Fibroblast of skin of abdomen (primary cell): ENCODE results near the gene TRIM10.
"Not testable (repeated sequence)": the region's sequence is repeated elsewhere in the genome, so short reads cannot be mapped to it uniquely, and the experiment has no call there.

Experiments used
- DNase-seq: peaks from one replicate; pipeline ENCODE4 v3.0.0-alpha.2; 2013

Gene TRIM10

DNA sequence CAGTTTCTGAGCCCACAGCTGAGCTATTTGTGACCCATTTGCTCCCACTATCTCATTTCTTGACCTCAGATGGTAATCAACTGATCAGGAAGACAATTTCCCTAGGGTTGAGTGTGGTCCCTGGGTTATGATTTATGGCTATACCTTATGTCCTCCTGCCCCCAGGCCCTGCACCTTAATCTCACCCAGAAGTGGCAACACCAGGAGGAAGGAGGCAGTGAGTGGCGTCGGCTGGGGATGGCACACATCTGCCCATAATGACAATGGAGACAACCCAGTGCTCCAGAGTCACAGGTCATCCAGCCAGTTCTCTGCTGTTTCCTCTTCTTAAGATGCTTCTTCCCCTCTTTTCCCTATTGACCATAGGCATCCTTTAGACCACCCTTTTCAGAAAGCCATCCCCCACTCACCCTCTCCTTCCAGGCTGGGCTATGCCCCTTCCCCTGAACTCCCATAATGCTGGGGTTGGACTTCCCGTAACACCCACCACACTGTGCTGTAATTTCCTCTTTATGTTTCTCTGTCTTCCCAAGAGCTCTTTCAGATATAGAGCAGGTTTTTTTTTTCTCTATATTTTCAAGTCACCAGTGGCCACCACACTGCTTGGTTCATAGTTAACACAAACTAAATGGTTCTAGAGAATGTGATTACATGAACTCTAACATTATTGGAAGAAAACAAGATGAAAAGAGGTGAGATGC lies 8.0 kb downstream of the TRIM10 start:
- no peak for DNase-seq

DNA sequence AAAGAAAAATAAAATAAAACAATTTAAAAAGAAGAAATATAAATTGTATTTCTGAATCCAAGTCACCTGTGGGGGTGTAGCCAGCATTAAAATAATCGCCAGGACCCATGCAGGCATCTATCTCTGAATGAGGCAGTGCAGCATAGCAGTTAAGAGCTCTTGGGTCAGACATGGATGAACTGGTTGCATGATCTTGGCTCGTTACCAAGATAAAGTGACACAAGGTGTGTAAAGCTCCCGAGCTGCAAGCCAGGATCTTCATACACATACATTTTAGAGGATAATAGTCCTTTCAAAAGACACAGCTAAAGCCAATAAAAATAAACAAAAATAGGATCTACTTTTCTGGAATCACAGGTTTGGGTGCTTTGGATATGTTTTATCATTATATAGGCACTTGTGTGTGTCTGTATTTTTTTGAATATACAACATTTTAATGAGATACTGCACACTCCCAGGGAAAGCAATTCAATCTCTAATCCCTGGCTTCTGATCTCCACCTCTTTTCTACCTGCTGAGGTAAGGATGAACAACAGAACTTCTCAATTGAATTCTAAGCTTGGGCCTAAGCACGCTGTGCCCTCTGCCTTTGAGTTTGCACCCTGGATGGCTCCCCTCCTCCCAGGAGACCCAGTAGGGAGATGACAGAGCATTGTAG lies 8.9 kb downstream of the TRIM10 start:
- no peak for DNase-seq

DNA sequence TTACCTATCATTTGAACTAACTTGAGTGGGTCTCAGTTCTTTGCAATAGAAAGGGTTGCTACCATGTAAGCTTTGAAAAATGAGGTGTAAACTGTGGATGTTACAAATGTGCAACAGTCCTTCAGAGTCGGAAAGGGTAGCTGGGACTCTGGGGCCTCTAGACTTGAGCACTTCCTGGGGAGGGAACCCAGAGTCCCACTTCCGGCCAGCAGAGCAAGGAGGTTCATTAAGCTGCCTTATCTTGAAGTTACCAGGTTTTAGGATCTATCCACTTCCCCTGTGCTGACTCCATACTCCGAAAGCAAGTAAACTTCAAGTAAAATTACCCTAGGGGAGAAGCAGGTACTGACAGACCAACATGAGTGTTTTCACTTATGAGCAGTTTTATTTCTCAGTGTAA lies 9.4 kb downstream of the TRIM10 start:
- no peak for DNase-seq

DNA sequence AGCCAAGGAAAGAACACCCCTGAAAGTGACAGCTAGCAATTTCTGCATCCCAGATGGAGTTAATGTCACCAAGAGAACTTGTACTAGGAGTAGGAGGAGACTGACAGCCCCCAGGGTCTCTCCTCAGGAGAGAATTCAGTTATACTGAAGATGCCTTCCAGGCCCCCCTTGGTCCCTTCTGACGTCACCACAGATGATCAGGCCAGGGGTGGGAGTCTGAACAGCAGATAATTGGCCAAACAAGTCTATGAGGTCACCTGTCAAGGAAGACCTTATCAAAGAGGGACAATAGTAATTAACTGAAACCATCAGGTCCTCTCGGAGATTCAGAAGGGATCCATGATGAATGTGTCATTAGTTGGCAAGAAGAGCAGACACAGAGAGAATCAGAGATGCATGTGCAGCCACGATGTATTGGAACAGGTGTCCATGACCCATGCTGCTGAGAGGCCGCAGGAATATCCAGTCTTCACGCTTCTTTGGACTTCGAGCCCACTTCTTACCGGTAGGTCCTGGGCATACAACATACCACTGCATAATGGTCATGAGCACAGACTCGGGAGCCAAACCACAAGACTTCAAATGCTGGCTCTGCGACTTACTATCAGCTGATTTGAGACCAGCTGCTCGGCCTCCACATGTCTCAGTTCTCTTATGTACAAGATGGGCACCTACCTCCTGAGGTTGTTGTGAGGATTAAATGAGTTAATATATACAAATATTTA lies 10.2 kb downstream of the TRIM10 start:
- peak; percentile 7 for DNase-seq

DNA sequence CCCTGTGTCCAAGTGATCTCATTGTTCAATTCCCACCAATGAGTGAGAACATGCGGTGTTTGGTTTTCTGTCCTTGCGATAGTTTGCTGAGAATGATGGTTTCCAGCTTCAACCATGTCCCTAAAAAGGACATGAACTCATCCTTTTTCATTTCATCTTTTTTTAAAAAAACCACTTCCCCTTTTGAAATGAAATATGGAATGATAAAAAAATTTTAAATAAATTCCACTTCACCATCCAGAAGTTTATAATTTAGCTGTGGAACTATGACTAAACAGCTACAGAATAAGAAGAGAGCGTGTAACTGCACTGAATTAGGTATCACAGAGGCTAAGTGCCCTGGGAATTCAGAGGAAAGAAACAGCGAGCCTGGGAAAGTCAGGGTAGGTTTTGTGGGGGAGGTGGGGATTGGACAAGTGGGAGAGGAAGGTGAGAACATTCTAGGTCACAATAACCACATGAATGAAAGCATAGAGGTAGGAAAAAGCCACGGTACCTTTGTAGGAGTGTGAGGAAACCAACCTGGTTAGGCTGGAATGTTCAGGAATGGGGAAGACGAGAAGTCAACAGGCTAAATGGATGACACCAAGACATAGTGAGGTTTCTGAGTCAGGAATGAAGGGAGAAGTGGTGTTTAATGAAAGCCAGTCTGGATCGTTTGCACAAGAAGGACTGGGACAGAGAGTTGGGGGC lies 11.0 kb downstream of the TRIM10 start:
- no peak for DNase-seq

DNA sequence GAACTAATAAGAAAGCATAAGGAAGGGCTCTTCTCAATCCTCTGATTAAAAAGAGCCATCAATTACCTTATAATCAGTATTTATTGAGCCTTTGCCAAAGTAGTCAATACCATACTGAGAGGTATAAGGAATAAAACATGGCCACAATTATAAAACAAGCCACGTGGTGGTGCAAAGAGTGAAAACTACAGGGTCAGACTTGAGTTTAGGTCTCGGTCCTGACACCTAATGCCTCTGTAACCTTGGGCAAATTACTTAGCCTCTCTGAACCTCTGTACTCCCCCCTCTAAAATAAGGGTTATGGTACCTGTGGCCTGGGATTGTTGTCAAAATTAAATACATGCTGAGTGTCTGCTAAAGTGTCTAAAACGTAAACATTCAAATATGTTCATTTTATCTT lies 11.8 kb downstream of the TRIM10 start:
- DNase-seq, result no peak

GRCh38 chr6:30147096-30147495 lies 13.9 kb downstream of the TRIM10 start:
- no peak for DNase-seq

DNA sequence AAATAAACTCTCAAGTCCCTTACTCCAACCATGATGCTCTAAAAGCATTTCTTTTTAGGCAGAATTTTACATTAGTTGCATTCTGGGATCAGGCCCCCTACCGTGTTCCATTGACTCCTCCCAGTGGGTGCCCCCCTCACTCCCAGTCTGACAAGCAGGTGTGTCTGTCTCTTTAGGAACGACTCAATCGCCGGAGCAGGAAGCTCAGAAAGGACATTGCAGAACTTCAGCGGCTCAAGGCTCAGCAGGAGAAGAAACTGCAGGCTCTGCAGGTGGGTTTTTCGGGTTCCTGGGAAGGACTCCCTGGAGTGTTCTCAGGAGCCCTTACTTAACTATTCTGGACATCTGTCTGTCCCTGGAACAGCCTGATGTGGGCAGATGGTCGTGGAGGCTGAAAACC lies 15.2 kb downstream of the TRIM10 start:
- no peak for DNase-seq

GRCh38 chr6:30144811-30145210 lies 16.2 kb downstream of the TRIM10 start:
- DNase-seq, result no peak

- DNase-seq, result no peak
Observed at GRCh38 chr6:30143780-30144179, 17.2 kb downstream of the TRIM10 start.

DNA sequence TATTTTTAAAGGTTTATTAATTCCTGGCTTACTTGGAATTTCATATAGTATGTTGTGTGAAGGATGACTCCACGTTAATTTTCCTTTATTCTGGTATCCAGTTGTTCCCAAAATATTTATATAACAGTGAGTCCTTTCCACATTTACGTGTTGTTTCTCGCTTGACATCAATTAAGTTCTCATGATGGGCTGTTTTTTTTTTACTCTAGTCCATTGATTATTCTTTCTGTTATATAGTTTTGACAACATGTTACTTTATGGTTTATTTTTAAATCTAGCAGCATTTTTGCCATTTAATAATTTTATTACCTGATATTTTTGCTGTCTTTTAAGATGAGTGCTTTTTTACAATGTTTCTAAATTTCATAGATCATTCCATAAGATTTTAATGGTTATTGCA lies 18.3 kb downstream of the TRIM10 start:
- DNase-seq, result no peak

DNA sequence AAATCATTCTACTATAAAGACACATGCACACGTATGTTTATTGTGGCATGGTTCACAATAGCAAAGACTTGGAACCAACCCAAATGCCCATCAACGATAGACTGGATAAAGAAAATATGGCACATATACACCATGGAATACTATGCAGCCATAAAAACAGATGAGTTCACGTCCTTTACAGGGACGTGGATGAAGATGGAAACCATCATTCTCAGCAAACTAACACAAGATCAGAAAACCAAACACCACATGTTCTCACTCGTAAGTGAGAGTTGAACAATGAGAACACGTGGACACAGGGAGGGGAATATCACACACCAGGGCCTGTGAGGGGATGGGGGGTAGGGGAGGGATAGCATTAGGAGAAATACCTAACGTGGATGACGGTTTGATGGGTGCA lies 20.8 kb downstream of the TRIM10 start:
- DNase-seq, result not testable (repeated sequence)

DNA sequence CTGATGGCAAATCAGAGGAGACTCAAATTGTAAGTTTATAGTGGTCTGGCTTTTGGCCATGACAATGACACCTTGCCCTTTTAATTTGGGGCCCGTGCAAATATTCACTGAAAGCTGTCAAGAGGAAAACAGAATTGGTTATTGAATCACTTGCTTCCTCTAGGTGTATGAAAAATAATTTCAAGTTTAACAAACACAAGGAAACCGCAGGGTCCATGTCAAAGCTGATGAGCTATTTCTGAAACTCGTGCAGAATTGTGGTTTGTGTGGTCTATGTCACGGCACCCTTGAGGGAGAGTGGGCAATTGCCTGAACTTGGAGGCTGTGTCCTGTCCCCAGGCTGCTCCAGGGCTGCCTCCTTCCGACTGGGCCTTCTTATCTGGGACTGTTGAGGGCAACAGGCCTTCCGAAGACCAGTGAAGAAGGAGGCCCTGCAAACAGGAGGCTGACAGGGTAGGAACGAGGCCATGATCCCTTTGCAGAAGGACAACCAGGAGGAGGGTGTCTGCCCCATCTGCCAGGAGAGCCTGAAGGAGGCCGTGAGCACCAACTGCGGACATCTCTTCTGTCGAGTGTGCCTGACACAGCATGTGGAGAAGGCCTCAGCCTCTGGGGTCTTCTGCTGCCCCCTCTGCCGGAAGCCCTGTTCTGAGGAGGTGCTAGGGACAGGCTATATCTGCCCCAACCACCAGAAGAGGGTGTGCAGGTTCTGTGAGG lies 24.3 kb downstream of the TRIM10 start:
- DNase-seq, result no peak

DNA sequence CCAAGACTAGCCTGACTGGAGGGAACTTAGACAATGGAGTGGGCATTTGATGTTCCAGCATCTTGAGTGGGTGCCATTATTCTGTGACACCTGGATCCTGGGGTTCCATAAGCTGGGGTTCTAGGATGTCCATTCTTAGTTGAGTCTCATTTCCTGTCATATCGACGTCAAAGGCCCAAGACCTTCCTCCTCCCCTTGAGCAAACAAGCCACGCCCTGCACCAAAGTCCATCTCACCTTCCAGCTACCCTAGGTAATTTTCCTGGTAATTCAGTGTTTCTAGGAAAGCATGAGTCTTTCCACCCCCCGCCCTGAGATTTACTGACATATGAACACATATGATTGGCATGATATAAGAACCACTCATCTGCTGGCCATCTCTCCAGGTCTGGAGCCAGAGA lies 25.3 kb downstream of the TRIM10 start, which contains the start of gene TRIM40:
Gene TRIM40 (plus strand): TSS at position 384 of the 400 bp plus-strand sequence. CDS start 897 bp downstream, outside the sequence.
- DNase-seq, result no peak

- no peak for DNase-seq
Observed at GRCh38 chr6:30135147-30135546, 25.9 kb downstream of the TRIM10 start.

- no peak for DNase-seq
Observed at GRCh38 chr6:30131947-30132497, 29.0 kb downstream of the TRIM10 start.

DNA sequence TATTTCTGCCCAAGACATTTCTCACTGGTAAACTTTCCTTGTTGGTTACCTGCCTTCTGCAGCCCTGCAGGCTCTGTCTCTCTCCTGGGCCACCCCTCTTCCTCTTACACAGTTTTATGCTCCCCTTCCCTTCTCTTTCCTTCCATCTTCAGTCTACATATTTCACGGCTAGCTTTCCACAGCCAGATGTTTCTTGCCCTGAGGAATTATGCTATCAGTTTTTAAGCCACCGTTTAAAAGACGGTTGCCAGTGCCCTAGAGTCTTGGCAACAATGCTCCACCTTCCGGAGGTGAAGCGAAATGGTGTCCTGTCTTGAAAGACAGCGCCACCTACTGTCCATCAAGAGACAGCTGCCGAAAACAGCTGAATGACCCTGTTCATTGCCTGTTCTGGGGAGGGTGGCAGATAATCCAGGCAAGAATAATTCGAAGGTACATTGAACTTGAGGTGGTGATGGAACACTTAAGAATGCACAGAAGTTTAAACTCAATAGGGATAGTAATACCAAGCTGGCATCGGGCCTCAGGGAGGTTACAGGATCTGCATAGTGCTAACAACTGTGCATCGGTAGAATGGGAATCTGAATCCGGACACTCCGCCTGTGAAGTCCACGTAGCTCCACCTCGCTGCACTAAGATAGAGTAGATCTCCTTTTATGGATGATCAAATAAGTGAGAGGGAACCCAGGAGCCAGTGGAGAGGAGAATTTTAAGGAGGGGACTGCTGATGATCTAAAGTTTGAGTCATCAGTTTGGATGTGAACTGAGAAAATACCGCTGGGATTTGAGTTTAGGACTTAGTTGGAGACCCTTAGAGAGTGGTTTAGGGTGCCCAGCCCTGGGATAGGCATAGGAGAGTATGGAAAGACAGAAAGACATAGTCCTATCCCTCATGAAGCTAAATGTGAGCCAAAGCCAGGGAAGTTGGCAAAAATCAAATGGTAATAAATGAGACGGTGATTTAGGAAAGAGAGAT lies 29.8 kb downstream of the TRIM10 start:
- peak; percentile 80 for DNase-seq

DNA sequence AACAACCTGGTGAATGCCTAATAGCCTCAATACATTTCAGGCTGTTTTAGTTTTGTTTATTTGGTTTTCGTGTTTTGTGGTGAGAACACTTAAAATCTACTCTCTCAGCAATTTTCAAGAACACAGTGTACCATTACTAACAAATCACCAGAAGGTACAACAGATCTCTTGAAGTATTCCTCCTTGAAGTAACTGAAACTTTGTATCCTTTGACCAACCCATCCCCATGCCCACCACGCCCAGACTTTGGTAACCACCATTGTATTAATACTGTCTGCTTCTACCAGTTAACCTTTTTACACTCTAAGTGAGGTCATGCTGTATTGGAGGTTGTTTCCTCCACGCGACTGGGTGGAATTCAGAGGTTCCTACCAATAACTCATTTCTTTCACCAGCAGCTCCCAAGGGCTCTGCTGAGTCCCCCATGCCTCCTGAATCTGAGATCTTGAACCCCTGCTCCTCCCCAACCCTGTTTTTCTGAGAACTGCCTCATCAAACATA lies 30.8 kb downstream of the TRIM10 start:
- DNase-seq, result no peak

- no peak for DNase-seq
Observed at GRCh38 chr6:30129265-30130178, 31.5 kb downstream of the TRIM10 start.
